HCT116 (cell line): Measurements from ENCODE around the gene CAPS. TPM values are rescaled to one million over a fixed set of nuclear protein-coding genes. Genes with fewer than 3 reads are reported as not detected.

Experiments
- ATAC-seq: fragments of 200-7000 bp; cut with Tn5 transposase; 2 replicates; pipeline ENCODE4 v1.9.1; 2020; ENCODE audit warnings: mild to moderate bottlenecking, moderate library complexity
- BruUV-seq: library from RNA; stranded (reverse); fragments of 400-500 nt; replicated peaks from 2 replicates; lab custom pipeline; 2021; lab: Mats Ljungman, UMichigan
- CTCF ChIA-PET: fragments of 300-600 bp; sonication (Branson Sonifier 250); formaldehyde crosslinking; loops from one replicate; lab custom pipeline; 2021; ENCODE audit warnings: antibody characterized with exemption; lab: Charles Lee
- POLR2A ChIA-PET: fragments of 300-600, 350-600 bp; sonication (Branson Sonifier 250); formaldehyde crosslinking; loops from one replicate; lab custom pipeline; 2021; ENCODE audit warnings: antibody characterized with exemption; lab: Charles Lee
- RAD21 ChIA-PET, 2 experiments: fragments of 300-600 bp; sonication (Branson Sonifier 250); formaldehyde crosslinking; loops; one replicate each; lab custom pipeline; 2023; ENCODE audit warnings: low total read pairs in 2 of 2; ENCODE audit not compliant: uncharacterized antibody in 2 of 2, unreplicated experiment in 2 of 2, low non-redundant PET in 1 of 2; lab: Charles Lee
- DNase-seq: peaks from one replicate; pipeline ENCODE4 v3.0.0-alpha.2; 2010; ENCODE audit warnings: low read depth, low spot score
- H2AFZ ChIP-seq: fragments of 200-600 bp; shearing (Covaris generic), sonication (generic); 2 replicates; pipeline ENCODE4 v1.6.1; 2017; ENCODE audit warnings: low read depth, mixed run types, mixed read lengths, antibody characterized with exemption, low read length; ENCODE audit not compliant: poor library complexity, severe bottlenecking
- H3K27ac ChIP-seq: 2 replicates; pipeline ENCODE4 v1.5.1; 2012; ENCODE audit warnings: low read depth, low read length
- H3K27me3 ChIP-seq: fragments of 200-600 bp; sonication (generic); 2 replicates; pipeline ENCODE4 v1.6.1; 2016; ENCODE audit warnings: mixed run types, low read length, mixed read lengths; ENCODE audit not compliant: insufficient read depth
- H3K36me3 ChIP-seq, 2 experiments: fragments of 200-500 bp in 1 of 2; fragments of 200-600 bp in 1 of 2; sonication (Bioruptor generic) in 1 of 2; sonication (generic) in 1 of 2; 2 replicates each; pipeline versions ENCODE4 v1.5.1 to v1.6.1; 2014 to 2016; ENCODE audit warnings: low read length in 2 of 2, inconsistent platforms in 1 of 2, mixed read lengths in 1 of 2, mixed run types in 1 of 2; ENCODE audit not compliant: insufficient read depth in 2 of 2, control insufficient read depth in 1 of 2
- H3K4me1 ChIP-seq, 2 experiments: fragments of 200-600 bp in 1 of 2; sonication (generic) in 1 of 2; 2 replicates each; pipeline versions ENCODE4 v1.5.1 to v1.6.1; 2012 to 2017; ENCODE audit warnings: low read length in 2 of 2, inconsistent platforms in 1 of 2, mild to moderate bottlenecking in 1 of 2, mixed read lengths in 1 of 2, mixed run types in 1 of 2, moderate library complexity in 1 of 2; ENCODE audit not compliant: insufficient read depth in 2 of 2, control insufficient read depth in 1 of 2
- H3K4me2 ChIP-seq: fragments of 200-600 bp; sonication (generic); 2 replicates; pipeline ENCODE4 v1.6.1; 2017; ENCODE audit warnings: mixed run types, low read length, mixed read lengths
- H3K4me3 ChIP-seq, 2 experiments: fragments of 200-600 bp in 1 of 2; sonication (generic) in 1 of 2; replicated peaks in 1 of 2; 2 replicates each; pipeline ENCODE4 v1.5.1; 2011 to 2016; ENCODE audit warnings: low read length in 2 of 2, control low read depth in 1 of 2, low read depth in 1 of 2, mild to moderate bottlenecking in 1 of 2, mixed read lengths in 1 of 2, mixed run types in 1 of 2
- H3K79me2 ChIP-seq: fragments of 200-600 bp; sonication (generic); 2 replicates; pipeline ENCODE4 v1.6.1; 2017; ENCODE audit warnings: mild to moderate bottlenecking, mixed run types, low read length, moderate library complexity, mixed read lengths; ENCODE audit not compliant: insufficient read depth
- H3K9ac ChIP-seq: fragments of 200-600 bp; sonication (generic); 2 replicates; pipeline ENCODE4 v1.6.1; 2016; ENCODE audit warnings: low read length, mixed read lengths
- H3K9me2 ChIP-seq: fragments of 200-600 bp; sonication (generic), shearing (Covaris generic); 2 replicates; pipeline ENCODE4 v1.6.1; 2017; ENCODE audit warnings: mixed run types, mild to moderate bottlenecking, moderate library complexity; ENCODE audit not compliant: insufficient read depth
- H3K9me3 ChIP-seq, 2 experiments: fragments of 200-500 bp in 1 of 2; fragments of 200-600 bp in 1 of 2; sonication (Bioruptor generic) in 1 of 2; sonication (generic) in 1 of 2; 2 replicates each; pipeline ENCODE4 v1.6.1; 2014 to 2017; ENCODE audit warnings: low read length in 2 of 2, mixed read lengths in 2 of 2, inconsistent platforms in 1 of 2, low read depth in 1 of 2, mild to moderate bottlenecking in 1 of 2, mixed run types in 1 of 2, moderate library complexity in 1 of 2; ENCODE audit not compliant: control insufficient read depth in 1 of 2, insufficient read depth in 1 of 2
- H4K20me1 ChIP-seq: fragments of 200-600 bp; sonication (generic), shearing (Covaris generic); 2 replicates; pipeline ENCODE4 v1.6.1; 2017; ENCODE audit warnings: mixed run types, mild to moderate bottlenecking, moderate library complexity; ENCODE audit not compliant: insufficient read depth
- ATF3 ChIP-seq: IDR thresholded peaks from 2 replicates; pipeline ENCODE4 v1.6.1; 2012
- CBX3 ChIP-seq: IDR thresholded peaks from 2 replicates; pipeline ENCODE4 v1.6.1; 2012; ENCODE audit warnings: low read depth
- EGR1 ChIP-seq: IDR thresholded peaks from 2 replicates; pipeline ENCODE4 v1.6.1; 2012; ENCODE audit warnings: low read depth
- ELF1 ChIP-seq: IDR thresholded peaks from 2 replicates; pipeline ENCODE4 v1.6.1; 2012; ENCODE audit warnings: low read depth, borderline replicate concordance
- EZH2 ChIP-seq: fragments of 200-600 bp; sonication (generic); IDR thresholded peaks from 2 replicates; pipeline ENCODE4 v1.6.1; 2017; ENCODE audit warnings: antibody characterized with exemption, mixed run types
- FOSL1 ChIP-seq: IDR thresholded peaks from 2 replicates; pipeline ENCODE4 v1.6.1; 2012; ENCODE audit warnings: low read depth
- POLR2A ChIP-seq: IDR thresholded peaks from 2 replicates; pipeline ENCODE4 v1.7.0; 2011; ENCODE audit warnings: borderline replicate concordance; ENCODE audit not compliant: insufficient read depth, insufficient read length; ENCODE audit errors: extremely low read depth
- RAD21 ChIP-seq: IDR thresholded peaks from 2 replicates; pipeline ENCODE4 v1.6.1; 2012; ENCODE audit warnings: low read depth, mild to moderate bottlenecking
- REST ChIP-seq: IDR thresholded peaks from 2 replicates; pipeline ENCODE4 v1.6.1; 2012; ENCODE audit warnings: low read depth
- SIN3A ChIP-seq: IDR thresholded peaks from 2 replicates; pipeline ENCODE4 v1.6.1; 2012; ENCODE audit warnings: low read depth
- ZFX ChIP-seq: fragments of 450-650 bp; IDR thresholded peaks from 2 replicates; pipeline ENCODE4 v1.6.1; 2017
- intact Hi-C: fragments of 100-400 bp; cut with micrococcal nuclease; formaldehyde crosslinking; loops from 2 replicates; pipeline ENCODE4 v1.10.0; 2022
- total RNA-seq: library from RNA; stranded (reverse); gene quantifications from one replicate; pipeline ENCODE4 v1.2.1, GENCODE V29; 2021; ENCODE audit not compliant: unreplicated experiment

CAPS gene
- total RNA-seq, 1 experiment from 2014 or later: 2.5 TPM

GRCh38 chr19:5910638-5910907 is 3.5 kb upstream of the CAPS start:
- ChIA-PET RAD21 (no interaction called here), POLR2A (no interaction called here), CTCF (no interaction called here)
- Histone ChIP-seq H4K20me1 (no peaks in the 10 kb centered on the region), H3K9ac (no peak overlapping the region), H3K9me2 (no peaks in the 10 kb centered on the region), H2AFZ (no peak overlapping the region), H3K27ac (no peak overlapping the region), H3K36me3 (no peaks in the 10 kb centered on the region; a peak in 1 of 4 replicates), H3K79me2 (no peaks in the 10 kb centered on the region), H3K9me3 (no peaks in the 10 kb centered on the region), H3K4me3 (no peak overlapping the region), H3K27me3 (no peaks in the 10 kb centered on the region), H3K4me2 (no peak overlapping the region), H3K4me1 (peaks cover 2 to 3% of the 10 kb centered on the region in 2 experiments; a peak in 2 of 4 replicates)
- BruUV-seq: no TSS peak
- TF ChIP-seq SIN3A (no peak), ELF1 (no peak), FOSL1 (no peak), REST (no peak), RAD21 (no peak), ZFX (no peak), EZH2 (no peak), CBX3 (no peak), ATF3 (no peak), EGR1 (no peak), POLR2A (no peak)
- ATAC-seq (no peak), DNase-seq (no peak)
- intact Hi-C loops: no loop called here
